ENCODE measurements around the gene UGT1A7.

DNA sequence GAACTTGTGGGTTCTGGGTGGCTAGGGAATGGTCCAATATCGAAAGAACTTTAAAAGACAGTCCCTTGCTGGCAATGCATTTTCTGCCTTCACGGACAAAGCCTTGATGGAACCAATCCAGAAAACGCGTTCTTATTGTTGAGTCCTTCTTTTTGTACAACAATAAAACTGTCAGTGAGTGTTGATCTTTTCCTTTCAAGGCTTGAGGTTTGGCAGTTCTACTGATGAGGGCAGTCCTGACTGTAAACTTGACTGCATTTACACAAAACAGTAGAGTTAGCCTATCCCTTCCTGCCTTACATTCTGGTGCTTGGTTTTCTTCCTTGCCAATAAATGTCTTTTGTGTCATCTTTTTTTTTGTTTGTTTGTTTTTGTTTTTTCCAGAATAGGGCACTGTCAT lies 2.5 kb upstream of the UGT1A7 start:
- TF ChIP-seq BACH2 (CRISPR knock-in tag; IDR thresholded peaks at IDR 0.05; ENCODE audit: borderline replicate concordance) = no peak
- TF ChIP-seq ZNF8 (CRISPR knock-in tag; IDR thresholded peaks at IDR 0.05) = no peak
- TF ChIP-seq OSR1 (CRISPR knock-in tag; IDR thresholded peaks at IDR 0.05) = no peak
